Small intestine (tissue), 16 donors: Measurements from ENCODE around the gene FKBP8. TPM values are rescaled to one million over a fixed set of nuclear protein-coding genes. Genes with fewer than 3 reads are reported as not detected.
"Not testable (repeated sequence)": the region's sequence is repeated elsewhere in the genome, so short reads cannot be mapped to it uniquely, and the experiment has no call there.

ENCODE experiments used
- DNase-seq, 2 donors: peaks; one replicate each; pipeline versions ENCODE4 v3.0.0 to v3.0.0-alpha.2; 2013
- FAIRE-seq: peaks from 2 replicates; lab custom pipeline; 2012; peaks lifted over from hg19 to GRCh38; lab: Jason Lieb, UNC
- H3K27ac ChIP-seq, 3 donors: one replicate each; pipeline ENCODE4 v1.5.1; 2013; ENCODE audit warnings: low read length in 2 of 3, mild to moderate bottlenecking in 2 of 3, control low read depth in 1 of 3, inconsistent platforms in 1 of 3, low read depth in 1 of 3, moderate library complexity in 1 of 3
- H3K27me3 ChIP-seq, 3 donors: one replicate each; pipeline ENCODE4 v1.6.1; 2013; ENCODE audit warnings: low read length in 3 of 3, inconsistent platforms in 1 of 3; ENCODE audit not compliant: control insufficient read depth in 3 of 3, insufficient read depth in 3 of 3
- H3K36me3 ChIP-seq, 3 donors: one replicate each; pipeline ENCODE4 v1.6.1; 2013; ENCODE audit warnings: low read length in 3 of 3, inconsistent platforms in 1 of 3, low read depth in 1 of 3, mild to moderate bottlenecking in 1 of 3, moderate library complexity in 1 of 3; ENCODE audit not compliant: control insufficient read depth in 3 of 3, insufficient read depth in 2 of 3
- H3K4me1 ChIP-seq, 3 donors: one replicate each; pipeline ENCODE4 v1.6.1; 2013; ENCODE audit warnings: low read length in 2 of 3, inconsistent platforms in 1 of 3, low read depth in 1 of 3, mild to moderate bottlenecking in 1 of 3, moderate library complexity in 1 of 3; ENCODE audit not compliant: control insufficient read depth in 3 of 3, insufficient read depth in 2 of 3
- H3K4me3 ChIP-seq, 3 donors: one replicate each; pipeline ENCODE4 v1.5.1; 2013; ENCODE audit warnings: low read length in 3 of 3, control low read depth in 1 of 3, inconsistent platforms in 1 of 3, low read depth in 1 of 3, mild to moderate bottlenecking in 1 of 3, moderate library complexity in 1 of 3
- H3K9me3 ChIP-seq, 2 donors: one replicate each; pipeline ENCODE4 v1.6.1; 2013; ENCODE audit warnings: low read depth in 1 of 2, low read length in 1 of 2; ENCODE audit not compliant: control insufficient read depth in 2 of 2, insufficient read depth in 1 of 2
- WGBS, 3 donors: extraction: QIAGEN DNeasy Blood & Tissue Kit; methylation state at CpG; one replicate each; pipeline ENCODE4 v1.1.7; 2013; 5-methylcytosine and 5-hydroxymethylcytosine counted together
- long read RNA-seq, 10 donors: transcript quantifications; one replicate each; lab custom pipeline, GENCODE V29; 2026
- polyA plus RNA-seq, 4 donors: library from polyadenylated mRNA; stranded (reverse) in 3 of 4; unstranded in 1 of 4; fragments of 200-250 nt in 3 of 4; fragments of 120-200 nt in 1 of 4; gene quantifications; one replicate each; pipeline versions ENCODE4 v1.2.1 to v1.2.3, GENCODE V29; 2013
- donor health status: healthy with polysubstance abuse.
- donor health status: control.
- donor health status: control.
- donor health status: Bipolar disorder and iron deficiency.
- donor health status: healthy.

Gene FKBP8
- polyA plus RNA-seq: 100 to 1,000 TPM; 144 to 189 (median 180) TPM
- long read RNA-seq, donor 1: 0 reads
- long read RNA-seq, donor 2, transcript FKBP8-209 (9 exons, 1,781 nt): minor isoform, 6 of 23 reads
- long read RNA-seq, donor 2, transcript FKBP8-213 (9 exons, 1,849 nt): major isoform, 14 of 23 reads
- long read RNA-seq, donor 2, partial matches to known transcripts: 0 of 23 reads
- long read RNA-seq, donor 2, other reads (novel, unspliced or antisense): 0 of 23 reads
- long read RNA-seq, donor 3, transcript FKBP8-201 (9 exons, 1,710 nt): minor isoform, 7 of 56 reads
- long read RNA-seq, donor 3, transcript FKBP8-209 (9 exons, 1,781 nt): major isoform, 13 of 56 reads
- long read RNA-seq, donor 3, transcript FKBP8-213 (9 exons, 1,849 nt): minor isoform, 11 of 56 reads
- long read RNA-seq, donor 3, partial matches to known transcripts: 22 of 56 reads
- long read RNA-seq, donor 3, other reads (novel, unspliced or antisense): 0 of 56 reads
- long read RNA-seq, donor 4: 0 reads
- long read RNA-seq, donor 5, transcript FKBP8-213 (9 exons, 1,849 nt): major isoform, 6 of 28 reads
- long read RNA-seq, donor 5, partial matches to known transcripts: 18 of 28 reads
- long read RNA-seq, donor 5, other reads (novel, unspliced or antisense): 0 of 28 reads
- long read RNA-seq, donor 6, transcript FKBP8-213 (9 exons, 1,849 nt): major isoform, 8 of 50 reads
- long read RNA-seq, donor 6, transcript FKBP8-201 (9 exons, 1,710 nt): minor isoform, 6 of 50 reads
- long read RNA-seq, donor 6, transcript FKBP8-209 (9 exons, 1,781 nt): major isoform, 8 of 50 reads
- long read RNA-seq, donor 6, partial matches to known transcripts: 21 of 50 reads
- long read RNA-seq, donor 6, other reads (novel, unspliced or antisense): 5 of 50 reads
- long read RNA-seq, donor 7, transcript FKBP8-209 (9 exons, 1,781 nt): minor isoform, 13 of 120 reads
- long read RNA-seq, donor 7, transcript FKBP8-201 (9 exons, 1,710 nt): minor isoform, 23 of 120 reads
- long read RNA-seq, donor 7, transcript FKBP8-213 (9 exons, 1,849 nt): major isoform, 30 of 120 reads
- long read RNA-seq, donor 7, partial matches to known transcripts: 43 of 120 reads
- long read RNA-seq, donor 7, other reads (novel, unspliced or antisense): 8 of 120 reads
- long read RNA-seq, donor 8, partial matches to known transcripts: 0 of 5 reads
- long read RNA-seq, donor 8, other reads (novel, unspliced or antisense): 0 of 5 reads
- long read RNA-seq, donor 9, partial matches to known transcripts: 0 of 9 reads
- long read RNA-seq, donor 9, other reads (novel, unspliced or antisense): 0 of 9 reads
- long read RNA-seq, donor 10, transcript FKBP8-201 (9 exons, 1,710 nt): minor isoform, 22 of 95 reads
- long read RNA-seq, donor 10, transcript FKBP8-213 (9 exons, 1,849 nt): major isoform, 34 of 95 reads
- long read RNA-seq, donor 10, transcript FKBP8-209 (9 exons, 1,781 nt): minor isoform, 10 of 95 reads
- long read RNA-seq, donor 10, partial matches to known transcripts: 18 of 95 reads
- long read RNA-seq, donor 10, other reads (novel, unspliced or antisense): 11 of 95 reads

GRCh38 chr19:18542941-18543813 lies at the start of gene FKBP8:
FKBP8 (minus strand) TSS chr19:18543573; CDS start chr19:18541970, 1,603 bp downstream.
- WGBS, 3 donors: 0 to 2% (median 2%) methylated on average over 15 to 86 of the region's 86 CpGs
- Histone ChIP-seq H3K27ac (peak within 1 kb of the TSS; percentile 63 to 90 (median 75)), H3K27me3 (no peaks in the 10 kb centered on the region), H3K4me3 (peak within 1 kb of the TSS; percentile 72 to 99 (median 98)), H3K36me3 (peaks cover 0 to 31% (median 10%) of the 10 kb centered on the region in 3 donors), H3K9me3 (no peaks in the 10 kb centered on the region), H3K4me1 (peaks cover 0 to 12% (median 4%) of the 10 kb centered on the region in 3 donors)
- DNase-seq (peak; percentile 91 to 95), FAIRE-seq (no peak)

- peaks cover 3 to 26% (median 11%) of the 10 kb centered on the region in 3 donors for H3K4me1 ChIP-seq
- H3K9me3 ChIP-seq, H3K4me3 ChIP-seq, DNase-seq, H3K27ac ChIP-seq, FAIRE-seq: not testable (repeated sequence)
- peaks cover 0 to 31% (median 0%) of the 10 kb centered on the region in 3 donors for H3K27me3 ChIP-seq
- 72 to 84% (median 84%) methylated on average over 5 of the region's 5 CpGs for WGBS, 3 donors
- peaks cover 0 to 19% (median 0%) of the 10 kb centered on the region in 3 donors for H3K36me3 ChIP-seq
Measured at GRCh38 chr19:18592732-18593131, 49.4 kb upstream of the FKBP8 start.

GRCh38 chr19:18591735-18592385 lies 48.5 kb upstream of the FKBP8 start:
- peaks cover 0 to 24% (median 0%) of the 10 kb centered on the region in 3 donors for H3K27me3 ChIP-seq
- peaks cover 0 to 19% (median 0%) of the 10 kb centered on the region in 3 donors for H3K36me3 ChIP-seq
- DNase-seq (no peak), FAIRE-seq (no peak)
- no peaks in the 10 kb centered on the region for H3K9me3 ChIP-seq
- H3K27ac ChIP-seq: no peak overlapping the region
- whole genome bisulfite sequencing, 3 donors: 93 to 96% (median 93%) methylated on average over 22 of the region's 22 CpGs
- H3K4me1 ChIP-seq: peaks cover 3 to 26% (median 11%) of the 10 kb centered on the region in 3 donors
- H3K4me3 ChIP-seq: no peak overlapping the region

- Histone ChIP-seq H3K4me1 (peaks cover 3 to 26% (median 11%) of the 10 kb centered on the region in 3 donors), H3K9me3 (no peaks in the 10 kb centered on the region), H3K27me3 (peaks cover 0 to 11% (median 0%) of the 10 kb centered on the region in 3 donors), H3K36me3 (peaks cover 0 to 19% (median 0%) of the 10 kb centered on the region in 3 donors), H3K27ac (peak overlapping the region in 1 of 3 donors; percentile 88), H3K4me3 (peak overlapping the region in 1 of 3 donors; percentile 64)
- WGBS, 3 donors: 80 to 93% (median 89%) methylated on average over 40 of the region's 40 CpGs
- FAIRE-seq (no peak), DNase-seq (peak in 1 of 2 donors; percentile 26)
Measured at GRCh38 chr19:18590273-18591272, 47.2 kb upstream of the FKBP8 start.

GRCh38 chr19:18589380-18590272 lies 46.3 kb upstream of the FKBP8 start:
- 12 to 33% (median 20%) methylated on average over 37 to 52 of the region's 52 CpGs for WGBS, 3 donors
- no peak for FAIRE-seq
- Histone ChIP-seq H3K36me3 (peaks cover 0 to 19% (median 0%) of the 10 kb centered on the region in 3 donors), H3K4me3 (peak overlapping the region; percentile 64 to 79 (median 72)), H3K4me1 (peaks cover 3 to 23% (median 10%) of the 10 kb centered on the region in 3 donors), H3K27ac (peak overlapping the region; percentile 77 to 88 (median 88)), H3K9me3 (no peaks in the 10 kb centered on the region), H3K27me3 (peaks cover 0 to 2% (median 0%) of the 10 kb centered on the region in 3 donors)
- DNase-seq: peak; percentile 74 to 88
